Stimulated activated CD4-positive, alpha-beta T cell treated with anti-CD3 and anti-CD28 coated beads, Interleukin-1b, Interleukin-23, amount 100 ng/mL, for 4 hours (primary cell): ENCODE measurements around the gene GAST.

Experiments
- DNase-seq, 2 donors: peaks; one replicate each; pipeline ENCODE4 v3.0.0-alpha.2; 2020; ENCODE audit warnings: low read depth in 2 of 2

The GAST gene

GRCh38 chr17:41739661-41740352, 27.7 kb downstream of the GAST start:
- DNase-seq, result no peak

- no peak for DNase-seq
Measured at GRCh38 chr17:41740506-41740905, 28.4 kb downstream of the GAST start.

GRCh38 chr17:41741709-41742108, 29.6 kb downstream of the GAST start:
- no peak for DNase-seq

GRCh38 chr17:41748275-41748674, 36.1 kb downstream of the GAST start:
- DNase-seq, result no peak

GRCh38 chr17:41750862-41751261, 38.7 kb downstream of the GAST start:
- DNase-seq, result no peak

- DNase-seq, result no peak
Measured at GRCh38 chr17:41751288-41751687, 39.2 kb downstream of the GAST start.

GRCh38 chr17:41754066-41754465, 41.9 kb downstream of the GAST start:
- no peak for DNase-seq

- no peak for DNase-seq
Measured at GRCh38 chr17:41758601-41759000, 46.5 kb downstream of the GAST start.

GRCh38 chr17:41760878-41761277, 48.7 kb downstream of the GAST start:
- DNase-seq, result no peak

- DNase-seq, result no peak
Measured at GRCh38 chr17:41762391-41762790, 50.3 kb downstream of the GAST start.

- DNase-seq, result no peak
Measured at GRCh38 chr17:41762841-41763240, 50.7 kb downstream of the GAST start.

GRCh38 chr17:41763327-41763726, 51.2 kb downstream of the GAST start:
- DNase-seq, result no peak
